Activated T-cell treated with anti-CD3 and anti-CD28 coated beads for 48 hours (primary cell): Measurements from ENCODE around the gene HAPLN3.

Source experiments
- DNase-seq: peaks from one replicate; pipeline ENCODE4 v3.0.0-alpha.2; 2020; ENCODE audit warnings: low read depth

HAPLN3 gene

GRCh38 chr15:88860212-88860611 lies 35.1 kb downstream of the HAPLN3 start:
- DNase-seq = no peak

GRCh38 chr15:88859550-88859949 lies 35.8 kb downstream of the HAPLN3 start:
- DNase-seq = no peak

- DNase-seq = no peak
Observed at GRCh38 chr15:88858934-88859333, 36.4 kb downstream of the HAPLN3 start.

GRCh38 chr15:88852476-88852875 lies 42.9 kb downstream of the HAPLN3 start:
- DNase-seq = no peak

- no peak for DNase-seq
Observed at GRCh38 chr15:88849376-88850072, 45.8 kb downstream of the HAPLN3 start.

GRCh38 chr15:88848203-88848602 lies 47.1 kb downstream of the HAPLN3 start:
- no peak for DNase-seq

GRCh38 chr15:88847144-88847543 lies 48.2 kb downstream of the HAPLN3 start:
- no peak for DNase-seq

- DNase-seq = no peak
Observed at GRCh38 chr15:88845616-88846015, 49.7 kb downstream of the HAPLN3 start.

GRCh38 chr15:88844749-88845386 lies 50.5 kb downstream of the HAPLN3 start:
- DNase-seq = no peak

GRCh38 chr15:88843334-88843733 lies 52.0 kb downstream of the HAPLN3 start:
- DNase-seq = no peak

GRCh38 chr15:88842156-88842555 lies 53.2 kb downstream of the HAPLN3 start:
- DNase-seq = no peak

GRCh38 chr15:88841236-88841635 lies 54.1 kb downstream of the HAPLN3 start:
- DNase-seq = no peak

GRCh38 chr15:88839961-88840360 lies 55.4 kb downstream of the HAPLN3 start:
- no peak for DNase-seq

- no peak for DNase-seq
Observed at GRCh38 chr15:88839146-88839545, 56.2 kb downstream of the HAPLN3 start.

- no peak for DNase-seq
Observed at GRCh38 chr15:88838667-88839066, 56.7 kb downstream of the HAPLN3 start.

GRCh38 chr15:88835646-88836045 lies 59.7 kb downstream of the HAPLN3 start:
- DNase-seq = no peak

- DNase-seq = no peak
Observed at GRCh38 chr15:88835119-88835518, 60.2 kb downstream of the HAPLN3 start.

GRCh38 chr15:88834211-88834812 lies 61.0 kb downstream of the HAPLN3 start:
- no peak for DNase-seq

- no peak for DNase-seq
Observed at GRCh38 chr15:88833731-88834100, 61.6 kb downstream of the HAPLN3 start.

GRCh38 chr15:88832820-88833730 lies 62.3 kb downstream of the HAPLN3 start:
- no peak for DNase-seq

- DNase-seq = no peak
Observed at GRCh38 chr15:88830016-88830415, 65.3 kb downstream of the HAPLN3 start.

GRCh38 chr15:88828791-88829190 lies 66.6 kb downstream of the HAPLN3 start:
- no peak for DNase-seq
